ENCODE data around the gene TMEM175. TPM values are rescaled to one million over a fixed set of nuclear protein-coding genes. Genes with fewer than 3 reads are reported as not detected.
"Not testable (repeated sequence)": the region's sequence is repeated elsewhere in the genome, so short reads cannot be mapped to it uniquely, and the experiment has no call there.

TMEM175 gene
- total RNA-seq, 1 experiment from 2014 or later: 20.2 TPM

DNA sequence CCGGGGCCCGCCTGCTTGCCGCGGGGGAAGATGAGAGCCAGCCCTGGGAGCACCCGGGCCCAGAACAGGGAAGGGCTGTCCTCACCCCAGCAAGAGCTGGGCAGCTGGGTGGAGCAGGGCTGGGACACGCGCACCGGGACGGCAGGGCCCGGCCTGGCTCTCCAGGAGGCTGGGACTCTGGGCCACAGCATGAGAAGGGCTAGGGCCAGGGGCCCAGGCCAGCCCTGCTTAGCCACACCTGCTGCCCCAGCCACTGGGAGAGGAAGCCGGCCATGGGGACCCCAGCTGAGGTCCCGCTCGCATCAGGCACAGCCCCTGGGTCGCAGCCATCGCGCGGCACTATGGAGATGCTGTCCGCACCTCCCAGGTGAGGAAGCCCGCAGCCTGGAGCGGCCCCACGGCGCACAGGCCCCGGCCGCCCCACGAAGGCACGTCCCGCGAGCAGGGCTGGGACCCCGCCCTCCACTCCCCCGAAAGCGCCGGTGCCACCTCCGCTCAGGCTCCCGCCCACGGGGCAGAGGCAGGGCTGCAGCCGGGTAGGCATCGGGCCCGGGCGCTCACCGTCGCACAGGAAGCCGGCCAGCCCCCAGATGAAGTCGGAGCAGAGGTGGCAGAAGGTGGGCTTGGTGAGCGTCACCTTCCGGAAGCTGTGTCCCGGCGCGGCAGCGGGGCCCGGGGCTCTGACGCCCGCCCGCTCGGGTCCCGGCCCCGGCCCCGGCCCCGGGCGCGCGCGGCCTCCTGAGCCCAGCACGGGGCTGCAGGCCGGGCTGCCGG, 40.6 kb downstream of the TMEM175 start:
- peaks cover 4% of the 10 kb centered on the region; the same call in 1 of the 2 replicates for H3F3A ChIP-seq (ENCODE audit: insufficient read depth, low read depth)
- peaks cover 6% of the 10 kb centered on the region; the same call in 1 of the 2 replicates for H3K79me2 ChIP-seq (ENCODE audit: low read depth)
- H3K9me3 ChIP-seq (ENCODE audit: insufficient read depth, low read depth): no peaks in the 10 kb centered on the region
- H2AFZ ChIP-seq: peak overlapping the region; percentile 84
- H3K9me2 ChIP-seq (ENCODE audit: insufficient read depth): no peaks in the 10 kb centered on the region
- H3K27me3 ChIP-seq (ENCODE audit: insufficient read depth, low read depth): no peaks in the 10 kb centered on the region
- intact Hi-C loops (cut with micrococcal nuclease; ENCODE audit: unreplicated experiment): loop anchor here (5.0 kb wide), 1 partner anchor 41 kb away; the partner anchor contains the start of genes GAK and TMEM175
- no peaks in the 10 kb centered on the region for H3K36me3 ChIP-seq (ENCODE audit: low read depth)
- peak overlapping the region; percentile 95 for H3K4me3 ChIP-seq
- POLR2A ChIA-PET (ENCODE audit: unreplicated experiment): interaction anchor here (0.6 kb wide), 1 partner anchor 374 kb away, joined by 3 read pairs; no protein-coding TSS in a partner anchor
- peaks cover 14% of the 10 kb centered on the region for H3K4me1 ChIP-seq (replicated peaks; ENCODE audit: insufficient read depth)
- H4K20me1 ChIP-seq (ENCODE audit: insufficient read depth): peaks cover 20% of the 10 kb centered on the region
- DNase-seq: peak in 1 of 2 experiments; percentile 42
- peak overlapping the region; percentile 94 for H3K4me2 ChIP-seq
- CTCF ChIA-PET: no interaction called here
- TF ChIP-seq, protein P1, sequence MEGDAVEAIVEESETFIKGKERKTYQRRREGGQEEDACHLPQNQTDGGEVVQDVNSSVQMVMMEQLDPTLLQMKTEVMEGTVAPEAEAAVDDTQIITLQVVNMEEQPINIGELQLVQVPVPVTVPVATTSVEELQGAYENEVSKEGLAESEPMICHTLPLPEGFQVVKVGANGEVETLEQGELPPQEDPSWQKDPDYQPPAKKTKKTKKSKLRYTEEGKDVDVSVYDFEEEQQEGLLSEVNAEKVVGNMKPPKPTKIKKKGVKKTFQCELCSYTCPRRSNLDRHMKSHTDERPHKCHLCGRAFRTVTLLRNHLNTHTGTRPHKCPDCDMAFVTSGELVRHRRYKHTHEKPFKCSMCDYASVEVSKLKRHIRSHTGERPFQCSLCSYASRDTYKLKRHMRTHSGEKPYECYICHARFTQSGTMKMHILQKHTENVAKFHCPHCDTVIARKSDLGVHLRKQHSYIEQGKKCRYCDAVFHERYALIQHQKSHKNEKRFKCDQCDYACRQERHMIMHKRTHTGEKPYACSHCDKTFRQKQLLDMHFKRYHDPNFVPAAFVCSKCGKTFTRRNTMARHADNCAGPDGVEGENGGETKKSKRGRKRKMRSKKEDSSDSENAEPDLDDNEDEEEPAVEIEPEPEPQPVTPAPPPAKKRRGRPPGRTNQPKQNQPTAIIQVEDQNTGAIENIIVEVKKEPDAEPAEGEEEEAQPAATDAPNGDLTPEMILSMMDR (conservative IDR thresholded peaks at IDR 0.05): no peak
- TF ChIP-seq EZH2 (IDR thresholded peaks at IDR 0.05; ENCODE audit: low read depth): no peak
- BruUV-seq (replicated peaks): no TSS peak
- no peak overlapping the region for H3K27ac ChIP-seq

DNA sequence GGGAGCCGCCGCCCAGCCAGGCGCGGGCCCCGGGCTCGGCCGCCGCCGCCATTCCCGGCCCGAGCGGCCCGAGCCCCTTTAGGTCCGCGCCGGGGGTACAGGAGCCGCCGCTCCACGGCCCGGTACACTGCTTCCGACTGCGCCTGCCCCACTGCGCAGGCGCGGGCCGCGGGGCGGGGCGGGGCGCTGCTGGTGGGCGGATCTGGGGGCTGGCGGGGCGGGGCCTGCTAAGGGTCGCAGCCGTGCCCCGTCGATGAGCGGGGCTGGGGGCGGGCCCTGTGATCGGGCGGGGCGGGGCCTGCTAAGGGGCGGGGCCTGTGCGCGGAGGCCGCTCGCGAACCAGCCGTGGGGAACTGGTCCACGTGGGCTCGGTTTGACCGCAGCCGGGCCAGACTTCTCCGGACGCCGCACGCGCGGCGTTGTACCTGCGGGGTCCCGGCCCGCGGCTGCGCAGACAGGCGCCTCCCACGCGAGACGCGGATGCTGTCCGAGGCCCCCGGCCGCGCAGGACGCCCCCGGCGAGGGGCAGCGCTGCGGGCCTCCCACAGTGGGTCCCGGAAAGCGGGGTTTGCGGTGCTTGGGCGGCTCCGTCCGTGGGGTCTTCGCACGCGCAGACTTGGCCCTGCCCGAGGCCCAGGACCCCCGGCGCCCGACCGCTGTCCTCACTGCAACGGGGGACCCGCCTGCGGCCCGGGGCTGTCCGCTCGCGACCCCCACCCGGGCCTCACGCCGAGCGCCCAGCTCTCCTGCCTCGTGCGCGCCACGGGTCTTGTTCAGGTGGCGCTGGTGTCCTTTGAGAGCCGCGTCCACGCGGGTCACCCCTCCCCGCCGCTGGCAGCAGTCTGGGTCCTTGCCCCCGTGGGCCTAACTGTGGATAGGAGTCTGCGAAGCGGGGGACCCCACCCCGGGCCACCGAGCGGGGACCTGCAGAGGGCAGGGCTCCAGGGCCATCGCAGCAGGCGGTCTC, 41.5 kb downstream of the TMEM175 start, which contains the start of gene DGKQ:
DGKQ (minus strand) TSS at position 139 of the 967 bp plus-strand sequence; CDS start at position 52, 87 bp downstream.
- BruUV-seq (replicated peaks): no TSS peak
- ChIA-PET POLR2A (ENCODE audit: unreplicated experiment) (no interaction called here), CTCF (no interaction called here)
- Histone ChIP-seq H3K36me3 (ENCODE audit: low read depth) (no peaks in the 10 kb centered on the region), H4K20me1 (ENCODE audit: insufficient read depth) (peaks cover 20% of the 10 kb centered on the region), H3K4me1 (replicated peaks; ENCODE audit: insufficient read depth) (peaks cover 20% of the 10 kb centered on the region), H3K9me2 (ENCODE audit: insufficient read depth) (no peaks in the 10 kb centered on the region), H3K27ac (no peak within 1 kb of the TSS), H3F3A (ENCODE audit: insufficient read depth, low read depth) (peaks cover 10% of the 10 kb centered on the region; the same call in 1 of the 2 replicates), H3K4me2 (peak within 1 kb of the TSS; percentile 94), H3K4me3 (peak within 1 kb of the TSS; percentile 95), H2AFZ (peak within 1 kb of the TSS; percentile 84), H3K27me3 (ENCODE audit: insufficient read depth, low read depth) (no peaks in the 10 kb centered on the region), H3K79me2 (ENCODE audit: low read depth) (peaks cover 6% of the 10 kb centered on the region; the same call in 1 of the 2 replicates), H3K9me3 (ENCODE audit: insufficient read depth, low read depth) (no peaks in the 10 kb centered on the region)
- TF ChIP-seq, protein P1 (conservative IDR thresholded peaks at IDR 0.05): no peak
- no peak for TF ChIP-seq EZH2 (IDR thresholded peaks at IDR 0.05; ENCODE audit: low read depth)
- intact Hi-C loops (cut with micrococcal nuclease; ENCODE audit: unreplicated experiment): loop anchor here (5.0 kb wide), 1 partner anchor 41 kb away; the partner anchor contains the start of genes GAK and TMEM175
- peak; percentile 42 to 80 for DNase-seq

DNA sequence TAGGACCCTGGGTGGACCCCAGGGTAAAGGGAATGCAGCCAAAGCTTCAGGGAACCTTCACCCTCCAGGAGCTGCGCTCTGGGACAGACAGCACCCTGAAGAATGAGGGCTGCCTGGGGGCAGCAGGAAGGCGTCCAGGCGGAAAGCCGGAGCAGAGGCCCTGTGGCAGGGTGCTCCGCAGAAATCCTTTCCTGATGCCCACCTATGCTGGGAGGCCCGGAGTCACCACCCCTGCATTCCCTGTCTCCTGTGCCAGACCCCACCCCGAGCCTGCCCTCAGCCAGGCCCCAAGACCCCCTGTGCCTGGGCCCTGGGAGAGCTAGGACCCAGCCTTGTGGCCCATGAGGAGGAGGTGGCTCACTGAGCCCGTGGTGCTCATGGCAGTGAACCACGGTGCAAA, 42.4 kb downstream of the TMEM175 start:
- intact Hi-C loops (cut with micrococcal nuclease; ENCODE audit: unreplicated experiment): loop anchor here (5.0 kb wide), 1 partner anchor 42 kb away; the partner anchor contains the start of genes GAK and TMEM175
- Histone ChIP-seq H3K4me3 (no peak overlapping the region), H3K9me3 (ENCODE audit: insufficient read depth, low read depth) (no peaks in the 10 kb centered on the region), H2AFZ (no peak overlapping the region), H3K27me3 (ENCODE audit: insufficient read depth, low read depth) (no peaks in the 10 kb centered on the region), H3K9me2 (ENCODE audit: insufficient read depth) (no peaks in the 10 kb centered on the region), H3K27ac (no peak overlapping the region), H3K4me2 (no peak overlapping the region), H3K79me2 (ENCODE audit: low read depth) (peaks cover 6% of the 10 kb centered on the region; the same call in 1 of the 2 replicates), H4K20me1 (ENCODE audit: insufficient read depth) (peaks cover 20% of the 10 kb centered on the region), H3F3A (ENCODE audit: insufficient read depth, low read depth) (peaks cover 18% of the 10 kb centered on the region; the same call in 1 of the 2 replicates), H3K4me1 (replicated peaks; ENCODE audit: insufficient read depth) (peaks cover 29% of the 10 kb centered on the region), H3K36me3 (ENCODE audit: low read depth) (no peaks in the 10 kb centered on the region)
- TF ChIP-seq EZH2 (IDR thresholded peaks at IDR 0.05; ENCODE audit: low read depth): no peak
- TF ChIP-seq, protein P1 (conservative IDR thresholded peaks at IDR 0.05): no peak
- no TSS peak for BruUV-seq (replicated peaks)
- ChIA-PET POLR2A (ENCODE audit: unreplicated experiment) (no interaction called here), CTCF (no interaction called here)
- DNase-seq: no peak

DNA sequence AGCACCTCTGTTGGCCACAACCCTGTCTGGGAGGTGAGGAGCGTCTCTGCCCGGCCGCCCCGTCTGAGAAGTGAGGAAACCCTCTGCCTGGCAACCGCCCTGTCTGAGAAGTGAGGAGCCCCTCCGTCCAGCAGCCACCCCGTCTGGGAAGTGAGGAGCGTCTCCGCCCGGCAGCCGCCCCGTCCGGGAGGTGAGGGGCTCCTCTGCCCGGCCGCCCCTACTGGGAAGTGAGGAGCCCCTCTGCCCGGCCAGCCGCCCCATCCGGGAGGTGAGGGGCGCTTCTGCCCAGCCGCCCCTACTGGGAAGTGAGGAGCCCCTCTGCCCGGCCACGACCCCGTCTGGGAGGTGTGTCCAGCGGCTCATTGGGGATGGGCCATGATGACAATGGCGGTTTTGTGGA, 43.8 kb downstream of the TMEM175 start:
- H3K9me2 ChIP-seq (ENCODE audit: insufficient read depth); CTCF ChIA-PET; H3K4me2 ChIP-seq; intact Hi-C loops (cut with micrococcal nuclease; ENCODE audit: unreplicated experiment); DNase-seq; H3K27ac ChIP-seq; H3K9me3 ChIP-seq (ENCODE audit: insufficient read depth, low read depth); H3K27me3 ChIP-seq (ENCODE audit: insufficient read depth, low read depth); H3K79me2 ChIP-seq (ENCODE audit: low read depth); H3K36me3 ChIP-seq (ENCODE audit: low read depth); BruUV-seq (replicated peaks); H3K4me3 ChIP-seq; H2AFZ ChIP-seq; POLR2A ChIA-PET (ENCODE audit: unreplicated experiment): not testable (repeated sequence)
- peaks cover 21% of the 10 kb centered on the region; the same call in 1 of the 2 replicates for H3F3A ChIP-seq (ENCODE audit: insufficient read depth, low read depth)
- peaks cover 29% of the 10 kb centered on the region for H3K4me1 ChIP-seq (replicated peaks; ENCODE audit: insufficient read depth)
- H4K20me1 ChIP-seq (ENCODE audit: insufficient read depth): peaks cover 13% of the 10 kb centered on the region
